DMS53 treated with DMSO at 0.1 percent for 48 hours (cell line): ENCODE data around the gene MMP27.

Source experiments
- DNase-seq: peaks from one replicate; lab custom pipeline; 2025; ENCODE audit not compliant: unreplicated experiment; lab: John Stamatoyannopoulos, UW

Gene MMP27

GRCh38 chr11:102704841-102705240 lies 728 bp downstream of the MMP27 start:
- DNase-seq, result no peak

GRCh38 chr11:102703826-102704493 lies 1.6 kb downstream of the MMP27 start:
- DNase-seq, result no peak

- DNase-seq, result no peak
Observed at GRCh38 chr11:102695201-102695600, 10.4 kb downstream of the MMP27 start.

GRCh38 chr11:102685754-102686153 lies 19.8 kb downstream of the MMP27 start:
- DNase-seq, result no peak

- DNase-seq, result no peak
Observed at GRCh38 chr11:102685338-102685737, 20.2 kb downstream of the MMP27 start.

GRCh38 chr11:102683277-102683676 lies 22.3 kb downstream of the MMP27 start:
- no peak for DNase-seq

- no peak for DNase-seq
Observed at GRCh38 chr11:102680945-102681344, 24.6 kb downstream of the MMP27 start.

- no peak for DNase-seq
Observed at GRCh38 chr11:102678022-102678421, 27.5 kb downstream of the MMP27 start.

GRCh38 chr11:102676084-102676483 lies 29.5 kb downstream of the MMP27 start:
- no peak for DNase-seq

- no peak for DNase-seq
Observed at GRCh38 chr11:102669664-102670063, 35.9 kb downstream of the MMP27 start.

- peak; percentile 64 for DNase-seq
Observed at GRCh38 chr11:102666331-102666957, 39.1 kb downstream of the MMP27 start.

- DNase-seq, result no peak
Observed at GRCh38 chr11:102664001-102664752, 41.4 kb downstream of the MMP27 start.

- DNase-seq, result no peak
Observed at GRCh38 chr11:102662607-102663006, 43.0 kb downstream of the MMP27 start.

- DNase-seq, result no peak
Observed at GRCh38 chr11:102661040-102661439, 44.5 kb downstream of the MMP27 start.

- DNase-seq, result no peak
Observed at GRCh38 chr11:102656528-102656927, 49.0 kb downstream of the MMP27 start.

GRCh38 chr11:102655547-102655946 lies 50.0 kb downstream of the MMP27 start:
- no peak for DNase-seq

- no peak for DNase-seq
Observed at GRCh38 chr11:102654761-102655160, 50.8 kb downstream of the MMP27 start.

- no peak for DNase-seq
Observed at GRCh38 chr11:102653744-102654291, 51.8 kb downstream of the MMP27 start.

GRCh38 chr11:102647430-102647829 lies 58.1 kb downstream of the MMP27 start:
- DNase-seq, result no peak

GRCh38 chr11:102643941-102644340 lies 61.6 kb downstream of the MMP27 start:
- DNase-seq, result no peak
